ENCODE data around the gene RGPD8.
A peak's percentile ranks its signal among the peaks of the same experiment; 100 is the strongest.
"Not testable (repeated sequence)": the region's sequence is repeated elsewhere in the genome, so short reads cannot be mapped to it uniquely, and the experiment has no call there.

The RGPD8 gene

DNA sequence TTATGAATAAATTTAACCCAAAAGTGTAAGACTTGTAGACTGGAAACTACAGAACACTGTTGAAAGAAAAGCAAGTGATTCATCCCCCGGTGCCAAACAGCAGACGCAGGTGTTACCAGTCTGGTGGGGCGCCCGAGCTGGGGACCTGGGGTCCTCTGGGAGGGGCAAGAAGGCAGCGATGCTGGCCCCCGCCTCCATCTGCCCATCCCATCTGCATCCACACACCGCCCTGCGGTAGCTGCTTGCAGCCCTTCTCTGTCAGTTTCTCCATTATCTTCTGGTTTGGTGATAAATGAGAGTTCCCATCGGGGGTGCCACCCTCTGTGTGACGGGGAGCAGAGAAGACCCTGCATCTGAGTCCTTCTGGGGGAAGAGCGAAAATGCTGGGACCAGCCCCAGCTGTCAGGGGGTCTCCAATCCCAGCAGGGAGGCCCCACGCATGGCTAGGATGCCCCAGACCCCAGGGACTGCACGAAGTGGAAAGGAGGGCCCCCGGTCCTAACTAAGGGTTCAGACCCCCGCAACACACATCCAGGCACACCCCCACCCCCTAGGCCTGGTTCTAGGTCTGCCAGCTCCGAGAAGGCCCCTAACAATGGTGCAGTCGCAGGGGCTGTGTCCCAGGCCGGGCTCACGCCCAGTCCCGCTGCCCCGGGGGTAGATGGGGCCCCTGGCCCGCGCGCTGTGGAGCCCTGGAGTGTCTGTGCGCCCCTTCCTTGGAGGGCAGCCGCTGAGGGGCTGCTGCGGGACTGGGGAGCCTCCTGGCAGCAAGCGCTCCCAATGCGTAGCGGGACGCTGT lies 686 bp upstream of the RGPD8 start:
- Histone ChIP-seq H3K9me3 (replicated peaks; ENCODE audit: low read length) (no peaks in the 10 kb centered on the region), H3K4me2 (ENCODE audit: low read length) (no peak overlapping the region), H3K9ac (ENCODE audit: low read depth, low read length) (no peak overlapping the region), H3K4me3 (ENCODE audit: low read length) (no peak overlapping the region), H3K4me1 (ENCODE audit: control insufficient read depth, insufficient read depth, low read length) (no peaks in the 10 kb centered on the region), H3K27me3 (ENCODE audit: control insufficient read depth, insufficient read depth, low read length) (no peaks in the 10 kb centered on the region), H3K36me3 (ENCODE audit: insufficient read depth, low read length) (no peaks in the 10 kb centered on the region)

DNA sequence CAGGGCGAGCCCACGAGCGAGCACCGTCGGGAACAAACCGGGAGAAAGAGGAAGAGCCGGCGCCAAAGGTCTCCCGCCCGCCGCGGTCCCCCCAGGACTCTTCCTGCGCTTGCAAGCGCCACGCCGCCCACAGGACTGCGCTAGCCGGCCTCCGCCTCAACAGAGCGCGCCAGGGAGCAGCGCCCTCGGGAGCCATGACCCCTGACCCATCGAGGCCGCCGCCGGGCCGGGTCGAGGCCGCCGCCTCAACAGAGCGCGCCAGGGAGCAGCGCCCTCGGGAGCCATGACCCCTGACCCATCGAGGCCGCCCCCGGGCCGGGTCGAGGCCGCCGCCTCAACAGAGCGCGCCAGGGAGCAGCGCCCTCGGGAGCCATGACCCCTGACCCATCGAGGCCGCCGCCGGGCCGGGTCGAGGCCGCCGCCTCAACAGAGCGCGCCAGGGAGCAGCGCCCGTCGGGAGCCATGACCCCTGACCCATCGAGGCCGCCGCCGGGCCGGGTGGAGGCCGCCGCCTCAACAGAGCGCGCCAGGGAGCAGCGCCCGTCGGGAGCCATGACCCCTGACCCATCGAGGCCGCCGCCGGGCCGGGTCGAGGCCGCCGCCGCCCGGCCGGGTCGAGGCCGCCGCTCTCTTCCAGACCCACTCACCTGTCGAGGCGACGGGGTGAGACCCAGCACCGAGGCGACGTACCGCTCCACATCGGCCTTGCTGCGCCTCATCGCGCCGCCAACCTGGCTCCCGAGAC lies 538 bp downstream of the RGPD8 start:
- Histone ChIP-seq H3K9ac (ENCODE audit: low read depth, low read length) (peak overlapping the region; percentile 72), H3K4me3 (ENCODE audit: low read length) (peak overlapping the region; percentile 68), H3K4me2 (ENCODE audit: low read length) (peak overlapping the region; percentile 77)
- not testable (repeated sequence) for H3K4me1 ChIP-seq (ENCODE audit: control insufficient read depth, insufficient read depth, low read length); H3K36me3 ChIP-seq (ENCODE audit: insufficient read depth, low read length); H3K9me3 ChIP-seq (replicated peaks; ENCODE audit: low read length); H3K27me3 ChIP-seq (ENCODE audit: control insufficient read depth, insufficient read depth, low read length)

DNA sequence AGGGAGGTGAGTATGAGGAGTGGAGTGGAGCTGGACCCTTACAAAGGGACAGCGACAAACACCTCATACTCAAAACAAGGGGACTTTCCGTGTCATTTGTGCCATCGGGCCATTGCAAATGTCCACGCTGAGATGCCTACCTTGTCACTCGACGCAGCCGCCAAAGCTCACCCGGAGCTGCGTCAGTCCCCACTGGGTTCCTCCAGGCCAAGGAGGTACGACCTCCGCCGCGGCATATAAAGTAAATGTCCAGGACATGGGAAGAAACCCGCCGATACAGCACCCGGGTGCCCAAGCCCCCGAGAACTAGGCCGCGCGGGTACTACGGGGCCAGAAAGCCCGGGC lies 1.1 kb downstream of the RGPD8 start:
- peak overlapping the region; percentile 72 for H3K9ac ChIP-seq (ENCODE audit: low read depth, low read length)
- not testable (repeated sequence) for H3K36me3 ChIP-seq (ENCODE audit: insufficient read depth, low read length); H3K4me1 ChIP-seq (ENCODE audit: control insufficient read depth, insufficient read depth, low read length); H3K9me3 ChIP-seq (replicated peaks; ENCODE audit: low read length); H3K27me3 ChIP-seq (ENCODE audit: control insufficient read depth, insufficient read depth, low read length)
- H3K4me3 ChIP-seq (ENCODE audit: low read length): peak overlapping the region; percentile 68
- H3K4me2 ChIP-seq (ENCODE audit: low read length): peak overlapping the region; percentile 77

DNA sequence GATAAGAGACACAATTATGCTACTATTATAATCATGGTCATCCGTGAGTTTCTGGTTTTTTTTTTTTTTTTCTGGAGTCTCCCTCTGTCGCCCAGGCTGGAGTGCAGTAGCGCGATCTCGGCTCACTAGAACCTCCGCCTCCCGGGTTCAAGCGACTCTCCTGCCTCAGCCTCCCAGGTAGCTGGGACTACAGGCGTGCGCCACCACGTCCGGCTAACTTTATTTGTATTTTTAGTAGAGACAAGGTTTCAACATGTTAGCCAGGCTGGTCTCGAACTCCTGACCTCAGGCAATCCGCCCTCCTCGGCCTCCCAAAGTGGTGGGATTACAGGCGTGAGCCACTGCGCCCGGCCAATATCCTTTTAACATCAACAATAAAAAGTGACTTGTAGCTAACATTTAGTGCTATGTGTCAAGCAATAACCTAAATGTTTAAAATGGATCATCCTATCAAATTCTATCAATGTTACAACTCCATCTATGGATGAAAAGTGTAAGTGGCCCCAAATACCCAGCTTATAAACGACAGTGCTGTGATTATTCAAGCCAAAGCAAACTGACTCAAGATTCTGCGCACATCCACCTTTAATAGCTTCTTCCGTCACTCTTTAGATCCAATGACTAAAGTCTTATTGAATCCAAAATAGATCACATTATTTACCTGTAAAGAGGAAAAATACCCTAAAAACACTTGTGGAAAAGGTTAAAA lies 1.7 kb downstream of the RGPD8 start:
- not testable (repeated sequence) for H3K36me3 ChIP-seq (ENCODE audit: insufficient read depth, low read length); H3K4me1 ChIP-seq (ENCODE audit: control insufficient read depth, insufficient read depth, low read length); H3K27me3 ChIP-seq (ENCODE audit: control insufficient read depth, insufficient read depth, low read length); H3K9me3 ChIP-seq (replicated peaks; ENCODE audit: low read length)
- Histone ChIP-seq H3K9ac (ENCODE audit: low read depth, low read length) (peak overlapping the region; percentile 72), H3K4me3 (ENCODE audit: low read length) (peak overlapping the region; percentile 34), H3K4me2 (ENCODE audit: low read length) (peak overlapping the region; percentile 77)

DNA sequence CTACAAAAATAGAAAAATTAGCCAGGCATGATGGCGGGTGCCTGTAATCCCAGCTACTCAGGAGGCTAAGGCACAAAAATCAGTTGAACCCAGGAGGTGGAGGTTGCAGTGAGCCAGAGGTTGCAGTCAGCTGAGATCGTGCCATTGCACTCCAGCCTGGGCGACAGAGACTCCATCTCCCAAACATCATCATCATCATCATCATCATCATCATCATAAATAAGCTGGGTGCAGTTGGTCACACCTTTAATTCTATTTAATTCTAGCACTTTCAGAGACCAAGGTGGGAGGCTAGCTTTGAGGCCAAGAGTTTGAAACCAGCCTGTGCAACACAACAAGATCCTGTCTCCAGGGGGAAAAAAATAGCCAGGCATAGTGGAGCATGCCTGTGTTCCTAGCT lies 8.9 kb downstream of the RGPD8 start:
- H3K27me3 ChIP-seq (ENCODE audit: control insufficient read depth, insufficient read depth, low read length); H3K9me3 ChIP-seq (replicated peaks; ENCODE audit: low read length); H3K4me3 ChIP-seq (ENCODE audit: low read length); H3K36me3 ChIP-seq (ENCODE audit: insufficient read depth, low read length); H3K9ac ChIP-seq (ENCODE audit: low read depth, low read length); H3K4me1 ChIP-seq (ENCODE audit: control insufficient read depth, insufficient read depth, low read length); H3K4me2 ChIP-seq (ENCODE audit: low read length): not testable (repeated sequence)

DNA sequence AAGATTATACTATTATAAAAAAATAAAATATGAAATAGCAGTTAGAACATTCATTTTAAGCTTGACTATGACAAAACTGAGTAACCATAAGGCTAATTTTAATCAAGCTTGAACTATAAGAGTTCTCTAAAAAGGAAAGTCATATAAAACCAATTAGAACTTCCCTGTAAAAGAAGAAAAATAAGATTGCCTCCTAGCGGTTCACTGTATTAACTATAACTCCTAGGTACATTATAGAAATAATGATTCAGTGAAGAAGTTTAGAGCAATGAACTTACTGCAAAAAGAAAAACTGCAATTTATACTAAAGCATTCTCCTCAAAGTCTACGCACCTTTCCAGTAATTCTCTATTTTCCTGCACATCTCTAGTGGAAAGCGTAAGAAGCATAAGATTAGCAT lies 16.6 kb downstream of the RGPD8 start:
- not testable (repeated sequence) for H3K4me2 ChIP-seq (ENCODE audit: low read length); H3K4me3 ChIP-seq (ENCODE audit: low read length); H3K27me3 ChIP-seq (ENCODE audit: control insufficient read depth, insufficient read depth, low read length); H3K9me3 ChIP-seq (replicated peaks; ENCODE audit: low read length); H3K4me1 ChIP-seq (ENCODE audit: control insufficient read depth, insufficient read depth, low read length); H3K36me3 ChIP-seq (ENCODE audit: insufficient read depth, low read length); H3K9ac ChIP-seq (ENCODE audit: low read depth, low read length)

DNA sequence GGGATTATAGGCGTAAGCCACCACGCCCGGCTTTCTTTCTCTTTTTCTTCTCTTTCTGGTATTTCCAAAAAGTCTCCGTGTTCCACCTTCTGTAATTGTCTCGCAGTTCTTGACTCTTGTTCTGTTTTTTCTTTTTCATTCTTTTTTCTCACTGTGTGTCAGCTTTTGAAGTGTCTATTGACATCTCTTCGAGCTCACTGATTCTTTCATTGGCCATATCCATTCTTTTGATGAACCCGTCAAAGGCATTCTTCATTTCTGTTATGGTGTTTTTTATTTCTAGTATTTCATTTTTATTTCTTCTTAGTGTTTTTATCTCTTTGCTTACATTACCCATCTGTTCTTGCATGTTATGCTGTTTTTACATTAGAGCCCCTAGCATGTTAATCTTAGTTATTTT lies 73.4 kb downstream of the RGPD8 start:
- H3K36me3 ChIP-seq (ENCODE audit: insufficient read depth, low read length); H3K9ac ChIP-seq (ENCODE audit: low read depth, low read length); H3K4me2 ChIP-seq (ENCODE audit: low read length); H3K4me3 ChIP-seq (ENCODE audit: low read length); H3K27me3 ChIP-seq (ENCODE audit: control insufficient read depth, insufficient read depth, low read length); H3K4me1 ChIP-seq (ENCODE audit: control insufficient read depth, insufficient read depth, low read length); H3K9me3 ChIP-seq (replicated peaks; ENCODE audit: low read length): not testable (repeated sequence)

DNA sequence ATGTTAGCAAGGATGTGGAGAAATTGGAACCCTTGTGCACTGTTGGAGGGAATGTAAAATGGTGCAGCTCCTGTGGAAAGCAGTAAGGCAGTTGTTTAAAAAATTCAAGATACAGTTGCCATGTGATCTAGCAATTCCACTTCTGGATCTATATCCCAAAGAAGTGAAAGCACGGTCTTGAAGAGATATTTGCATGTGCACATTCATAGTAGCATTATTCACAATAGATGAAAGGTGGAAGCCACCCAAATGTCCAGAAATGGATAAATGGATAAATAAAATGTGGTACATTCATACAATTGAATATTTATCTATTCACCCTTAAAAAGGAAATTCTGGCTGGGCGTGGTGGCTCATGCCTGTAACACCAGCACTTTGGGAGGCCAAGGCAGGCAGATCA lies 79.1 kb downstream of the RGPD8 start:
- not testable (repeated sequence) for H3K36me3 ChIP-seq (ENCODE audit: insufficient read depth, low read length); H3K4me3 ChIP-seq (ENCODE audit: low read length); H3K4me1 ChIP-seq (ENCODE audit: control insufficient read depth, insufficient read depth, low read length); H3K27me3 ChIP-seq (ENCODE audit: control insufficient read depth, insufficient read depth, low read length); H3K9ac ChIP-seq (ENCODE audit: low read depth, low read length); H3K4me2 ChIP-seq (ENCODE audit: low read length); H3K9me3 ChIP-seq (replicated peaks; ENCODE audit: low read length)

DNA sequence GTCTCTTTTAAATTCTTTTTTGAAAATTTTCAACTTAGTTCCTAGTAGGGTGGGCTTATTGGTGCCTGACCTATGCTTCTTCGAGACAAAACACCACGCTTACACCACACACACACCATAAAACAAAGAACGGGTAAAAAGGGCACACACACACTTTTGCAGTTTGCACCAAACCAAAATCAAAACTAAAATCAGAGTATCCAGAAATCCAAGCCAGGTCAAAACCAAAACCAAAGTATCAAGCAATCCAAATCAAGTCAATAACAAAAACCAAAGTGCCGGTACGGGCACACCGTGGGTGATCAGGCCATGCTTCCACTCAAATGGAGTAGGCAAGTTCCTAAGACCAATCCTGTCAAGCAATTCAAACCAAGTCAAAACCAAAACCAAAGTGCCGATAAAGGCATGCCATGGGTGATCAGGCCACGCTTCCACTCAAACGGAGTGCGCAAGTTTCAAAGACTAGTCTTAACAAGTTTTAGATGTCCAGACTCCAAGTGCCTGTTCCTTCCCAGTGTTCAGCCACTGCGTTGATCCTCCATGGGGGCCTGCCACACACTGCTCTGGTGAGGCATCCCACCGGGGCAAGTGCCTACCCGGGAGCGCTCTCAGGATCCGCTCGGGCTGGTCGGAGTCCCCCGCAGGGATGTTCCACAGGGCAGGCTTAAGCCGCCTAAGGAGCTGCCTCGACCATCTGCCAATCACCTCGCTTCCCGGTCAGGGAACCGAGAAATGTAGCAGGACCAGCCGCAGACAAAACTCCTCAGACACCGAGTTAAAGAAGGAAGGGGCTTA lies 80.4 kb downstream of the RGPD8 start:
- H3K4me3 ChIP-seq (ENCODE audit: low read length); H3K9me3 ChIP-seq (replicated peaks; ENCODE audit: low read length); H3K36me3 ChIP-seq (ENCODE audit: insufficient read depth, low read length); H3K4me2 ChIP-seq (ENCODE audit: low read length); H3K27me3 ChIP-seq (ENCODE audit: control insufficient read depth, insufficient read depth, low read length); H3K9ac ChIP-seq (ENCODE audit: low read depth, low read length); H3K4me1 ChIP-seq (ENCODE audit: control insufficient read depth, insufficient read depth, low read length): not testable (repeated sequence)

DNA sequence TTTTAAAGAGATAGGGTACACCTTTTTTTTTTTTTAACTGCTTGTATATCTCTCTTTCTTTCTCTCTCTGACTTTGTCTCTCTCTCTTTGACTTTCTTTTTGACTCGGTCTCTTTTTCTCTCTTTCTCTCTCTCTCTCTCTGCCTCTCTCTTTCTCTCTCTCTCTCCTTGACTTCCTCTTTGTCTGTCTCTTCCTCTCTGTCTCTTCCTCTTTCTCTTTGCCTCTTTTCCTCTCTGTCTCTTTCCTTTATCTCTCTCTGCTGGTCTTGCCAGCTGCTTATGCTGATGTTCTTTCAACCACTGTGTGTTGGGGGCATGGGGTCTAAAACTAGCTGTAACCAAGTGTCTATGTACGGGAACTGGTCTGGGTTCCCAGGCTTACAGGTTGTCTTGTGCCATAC lies 81.2 kb downstream of the RGPD8 start:
- not testable (repeated sequence) for H3K9ac ChIP-seq (ENCODE audit: low read depth, low read length); H3K36me3 ChIP-seq (ENCODE audit: insufficient read depth, low read length); H3K27me3 ChIP-seq (ENCODE audit: control insufficient read depth, insufficient read depth, low read length); H3K4me2 ChIP-seq (ENCODE audit: low read length); H3K4me1 ChIP-seq (ENCODE audit: control insufficient read depth, insufficient read depth, low read length); H3K4me3 ChIP-seq (ENCODE audit: low read length); H3K9me3 ChIP-seq (replicated peaks; ENCODE audit: low read length)
